22Rv1 (cell line): Measurements from ENCODE around the gene PVR.

Experiments used
- CTCF ChIP-seq: fragments of 450-650 bp; IDR thresholded peaks from 2 replicates; pipeline ENCODE4 v1.5.1; 2017; ENCODE audit warnings: mild to moderate bottlenecking
- ZFX ChIP-seq: fragments of 450-650 bp; IDR thresholded peaks from 2 replicates; pipeline ENCODE4 v1.6.1; 2017; ENCODE audit warnings: antibody characterized with exemption, borderline replicate concordance

GRCh38 chr19:44653343-44653742, 9.6 kb downstream of the PVR start:
- no peak for TF ChIP-seq CTCF
- TF ChIP-seq ZFX, result no peak
